ENCODE data around the gene FNDC3B.

The FNDC3B gene

DNA sequence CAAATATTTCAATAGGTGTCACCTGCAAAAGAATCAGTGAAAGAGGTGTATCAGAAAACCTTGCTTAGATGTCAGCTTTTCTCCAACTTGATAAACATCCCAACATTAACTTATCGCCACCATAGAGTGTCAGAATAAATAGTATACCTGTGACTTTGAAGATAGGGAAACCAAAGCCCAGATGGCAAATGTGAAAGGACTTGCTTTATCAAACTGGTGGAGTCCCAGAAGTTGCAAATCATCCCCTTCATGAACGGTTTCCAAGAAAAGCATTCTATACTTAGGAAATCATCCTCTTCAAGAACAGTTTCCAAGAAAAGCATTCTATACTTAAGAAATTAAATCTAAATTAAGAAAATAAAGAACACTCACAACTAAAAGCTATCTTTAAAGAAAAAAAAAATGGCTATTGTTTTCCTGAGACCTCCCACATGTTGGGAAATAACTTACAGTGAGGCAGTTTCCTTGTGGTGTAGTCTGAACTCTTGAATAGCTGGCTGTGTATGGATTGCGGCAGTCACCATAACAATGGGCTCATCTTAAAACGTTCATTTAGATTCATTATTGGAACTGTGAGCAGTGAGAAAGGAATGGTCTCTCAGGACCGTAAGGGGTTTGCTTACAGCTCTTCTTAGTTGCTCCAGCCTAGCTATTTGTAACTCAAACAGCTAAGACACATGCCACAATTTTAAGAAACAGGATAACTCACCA lies 352.4 kb downstream of the FNDC3B start:
- intact Hi-C loops (cut with DNase I): no loop called here
- DNase-seq: no peak

DNA sequence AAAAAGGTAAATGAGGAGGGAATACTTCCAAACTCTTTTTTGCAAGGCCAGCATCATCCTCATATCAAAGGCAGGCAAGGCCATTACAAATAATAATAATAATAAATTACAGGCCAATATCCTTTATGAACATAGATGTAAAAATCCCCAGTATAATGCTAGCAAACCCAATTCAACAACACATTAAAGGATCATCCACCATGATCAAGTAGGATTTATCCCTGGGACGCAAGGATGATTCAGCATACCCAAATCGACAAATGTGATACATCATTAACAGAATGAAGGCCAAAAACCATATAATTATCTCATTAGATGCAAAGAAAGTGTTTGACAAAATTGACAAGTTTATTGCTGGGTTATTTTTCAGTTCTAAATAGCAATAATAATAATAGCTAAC lies 355.3 kb downstream of the FNDC3B start:
- intact Hi-C loops (cut with DNase I): no loop called here
- no peak for DNase-seq

DNA sequence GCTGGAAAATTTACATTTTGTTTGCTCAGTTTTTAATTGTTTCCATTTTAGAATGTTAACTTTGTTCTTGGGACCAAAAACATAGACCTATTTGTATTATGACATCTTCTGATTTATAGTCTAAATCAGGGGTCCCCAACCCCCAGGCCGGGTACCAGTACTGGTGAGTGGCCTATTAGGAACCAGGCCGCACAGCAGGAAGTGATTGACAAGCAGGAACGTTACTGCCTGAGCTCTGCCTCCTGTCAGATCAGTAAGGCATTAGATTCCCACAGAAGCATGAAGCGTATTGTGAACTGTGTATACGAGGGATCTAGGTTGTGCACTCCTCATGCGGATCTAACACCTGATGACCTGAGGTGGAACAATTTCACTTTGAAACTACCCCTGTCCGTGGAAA lies 357.0 kb downstream of the FNDC3B start:
- DNase-seq: no peak
- intact Hi-C loops (cut with DNase I): no loop called here

DNA sequence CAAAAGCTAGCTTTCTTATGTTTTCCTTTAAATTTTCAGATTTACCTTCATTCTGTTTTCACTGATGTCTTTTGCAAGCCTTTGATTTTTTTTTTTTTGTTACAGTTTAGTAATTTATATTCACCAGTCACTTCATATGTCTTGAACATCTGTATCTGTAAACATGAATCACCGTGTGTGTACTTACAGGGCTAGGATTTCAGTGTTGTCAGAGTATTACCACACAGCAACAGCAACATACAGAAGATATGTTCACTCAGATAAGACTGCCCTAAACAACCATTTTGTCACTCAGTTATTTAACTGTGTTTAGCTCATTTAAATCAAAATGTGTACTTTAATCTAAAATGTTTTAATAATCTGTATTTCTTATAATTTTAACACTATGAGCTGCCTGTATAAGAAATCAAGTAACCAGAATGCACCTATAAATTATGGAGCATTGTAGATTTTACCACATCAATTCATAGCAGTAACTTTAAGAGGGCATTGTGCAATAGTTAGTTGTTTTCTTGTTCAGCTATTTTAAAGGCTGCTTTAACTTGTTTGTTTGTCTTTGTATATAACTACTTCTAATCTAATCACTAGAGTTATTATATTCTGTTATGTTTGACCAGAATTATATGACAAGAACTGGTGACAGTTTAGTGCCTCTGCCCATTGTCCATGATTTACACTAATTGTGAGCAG lies 358.5 kb downstream of the FNDC3B start:
- intact Hi-C loops (cut with DNase I): no loop called here
- no peak for DNase-seq

DNA sequence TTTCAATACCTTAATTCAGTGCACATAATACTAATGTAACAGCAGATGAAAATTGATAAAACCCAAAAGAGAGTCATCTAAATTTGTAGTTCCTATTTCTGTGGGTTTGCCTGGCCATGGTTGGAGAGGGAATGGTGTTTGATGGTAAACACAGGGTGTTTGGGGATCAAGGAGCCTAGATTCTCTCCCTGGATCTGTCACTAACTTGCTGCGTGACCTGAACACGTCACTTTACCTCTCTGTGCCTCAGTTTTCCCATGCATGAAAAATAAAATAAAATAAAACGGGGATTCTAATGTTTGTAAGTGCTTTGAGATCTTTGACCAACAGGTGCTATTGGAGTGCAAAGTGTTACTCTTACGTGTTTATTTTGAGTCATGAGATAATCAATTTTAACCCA lies 359.1 kb downstream of the FNDC3B start:
- intact Hi-C loops (cut with DNase I): no loop called here
- no peak for DNase-seq

DNA sequence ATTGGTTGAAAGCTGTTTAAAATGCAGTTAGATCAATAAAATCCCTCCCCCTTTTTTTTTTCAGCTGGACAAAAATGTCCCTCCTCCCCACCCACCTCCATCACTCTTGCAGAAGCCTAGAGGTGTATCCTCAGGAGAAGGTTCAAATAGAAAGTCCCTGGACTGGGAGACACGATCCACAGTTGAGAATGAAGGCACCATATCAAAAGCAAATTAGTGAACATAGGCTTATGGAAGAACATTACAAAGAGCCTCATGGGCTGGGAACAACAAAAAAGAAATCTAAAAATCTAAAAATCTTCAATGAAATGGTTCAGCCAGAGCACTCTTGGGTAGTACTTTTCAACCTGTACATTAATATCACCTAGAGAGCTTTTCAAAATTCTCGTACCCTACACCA lies 362.7 kb downstream of the FNDC3B start:
- DNase-seq: no peak
- intact Hi-C loops (cut with DNase I): no loop called here

DNA sequence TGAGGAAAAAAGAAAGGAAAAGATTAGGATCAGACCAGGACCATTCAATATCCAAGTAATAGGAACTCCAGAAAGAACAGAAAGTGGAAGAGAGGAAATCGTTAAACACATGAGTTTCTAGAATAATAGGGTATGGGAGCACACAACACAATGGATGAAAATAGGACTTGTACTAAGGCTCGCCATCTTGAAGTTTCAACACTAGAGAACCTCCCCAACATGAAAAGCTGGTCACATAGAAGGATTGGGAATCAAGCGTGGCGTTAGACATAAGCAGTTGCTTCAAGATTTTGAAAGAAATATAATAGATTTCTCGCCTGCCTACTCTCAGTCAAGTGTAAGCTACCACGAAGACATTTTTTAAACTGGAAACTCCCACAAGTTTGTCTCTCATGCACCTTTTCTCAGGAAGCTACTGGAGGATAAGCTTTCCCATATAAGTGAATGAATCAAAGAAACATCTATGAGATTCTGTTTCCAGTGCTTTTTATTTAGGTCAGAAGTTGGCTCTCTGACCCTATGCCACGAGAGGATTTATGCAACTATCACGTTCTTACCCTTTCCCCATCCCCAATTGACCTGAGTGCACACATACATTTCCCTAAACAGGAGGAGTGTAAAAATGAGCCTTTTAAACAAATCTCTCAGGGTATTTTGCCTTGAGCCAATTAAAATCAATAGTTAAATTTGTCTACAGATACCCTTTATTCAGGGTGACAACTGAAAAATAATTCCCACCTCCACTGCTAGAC lies 363.7 kb downstream of the FNDC3B start:
- intact Hi-C loops (cut with DNase I): no loop called here

DNA sequence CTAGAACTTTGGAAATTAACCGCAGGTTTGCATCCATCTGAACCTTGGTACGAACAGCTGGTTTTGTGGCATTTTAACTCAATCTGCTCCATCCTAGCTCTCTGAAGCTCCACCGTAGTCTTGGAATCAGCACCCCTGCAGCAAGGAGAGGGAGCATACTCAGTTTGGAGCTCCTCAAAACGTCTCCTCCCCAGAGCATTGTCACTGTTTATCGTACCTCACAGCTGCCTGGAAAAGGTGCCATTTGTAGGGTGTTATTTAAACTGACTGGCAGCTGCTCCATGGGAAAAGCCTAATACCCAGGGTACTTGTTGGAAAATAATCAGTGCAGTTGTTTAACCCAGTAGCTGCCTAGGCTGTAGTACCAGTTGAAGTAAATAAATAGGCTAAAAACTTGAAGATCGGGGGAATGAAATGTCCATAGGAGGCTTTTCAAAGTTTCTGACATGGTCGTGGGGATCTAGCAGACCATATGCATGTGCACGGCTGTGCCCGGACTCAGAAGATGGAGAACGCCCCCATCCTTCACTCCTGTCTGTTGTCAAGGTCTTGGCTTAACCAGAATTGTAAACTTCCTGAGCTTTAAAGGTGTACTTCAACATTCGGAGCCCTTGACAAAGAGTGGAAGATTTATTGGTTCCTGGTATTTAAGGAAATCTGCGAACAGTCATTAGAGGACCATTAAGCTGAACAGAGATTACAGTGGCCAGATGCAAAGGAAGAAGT lies 365.0 kb downstream of the FNDC3B start:
- no peak for DNase-seq
- intact Hi-C loops (cut with DNase I): no loop called here

More for the DNA sequence above, 363.7 kb downstream of the FNDC3B start:
- DNase-seq: no peak

DNA sequence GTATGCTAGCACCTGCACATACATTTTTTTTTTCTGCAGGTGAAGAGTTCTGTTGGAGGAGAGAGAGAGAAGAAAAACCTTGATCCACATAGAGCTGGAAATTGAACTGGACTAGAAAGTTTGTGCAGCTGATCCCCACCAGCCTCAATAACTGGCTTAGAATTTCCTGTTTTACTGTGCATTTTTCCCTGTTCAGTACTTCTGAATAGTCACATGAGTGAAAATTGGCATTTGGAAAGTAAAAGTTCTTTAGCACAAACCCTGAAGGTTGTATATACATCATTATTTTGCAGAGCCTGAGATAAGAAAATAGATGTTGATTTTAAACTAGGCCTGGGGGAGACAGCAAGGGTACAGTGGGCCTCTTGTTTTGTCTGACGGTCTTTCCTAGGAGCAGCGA lies 366.5 kb downstream of the FNDC3B start:
- intact Hi-C loops (cut with DNase I): no loop called here
- DNase-seq: no peak

DNA sequence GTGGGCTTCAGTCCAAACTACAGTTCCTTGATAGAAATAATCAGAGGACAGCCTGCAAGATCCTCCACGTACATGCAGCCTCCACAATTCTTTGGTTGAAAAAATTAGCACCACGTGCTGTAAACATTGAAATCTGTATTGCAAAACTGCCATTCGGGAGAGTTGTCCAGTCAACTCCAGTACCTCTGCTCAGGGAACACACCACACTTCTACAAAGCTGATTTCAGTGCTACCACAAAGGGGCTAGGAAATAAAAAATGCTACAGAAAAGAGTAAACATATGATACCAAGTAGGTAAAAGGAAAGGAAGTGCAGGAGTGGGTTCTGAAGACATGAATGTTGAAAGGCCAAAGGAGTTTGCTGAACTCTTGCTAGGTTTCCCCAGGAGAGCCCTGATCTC lies 368.5 kb downstream of the FNDC3B start:
- DNase-seq: no peak
- intact Hi-C loops (cut with DNase I): no loop called here

DNA sequence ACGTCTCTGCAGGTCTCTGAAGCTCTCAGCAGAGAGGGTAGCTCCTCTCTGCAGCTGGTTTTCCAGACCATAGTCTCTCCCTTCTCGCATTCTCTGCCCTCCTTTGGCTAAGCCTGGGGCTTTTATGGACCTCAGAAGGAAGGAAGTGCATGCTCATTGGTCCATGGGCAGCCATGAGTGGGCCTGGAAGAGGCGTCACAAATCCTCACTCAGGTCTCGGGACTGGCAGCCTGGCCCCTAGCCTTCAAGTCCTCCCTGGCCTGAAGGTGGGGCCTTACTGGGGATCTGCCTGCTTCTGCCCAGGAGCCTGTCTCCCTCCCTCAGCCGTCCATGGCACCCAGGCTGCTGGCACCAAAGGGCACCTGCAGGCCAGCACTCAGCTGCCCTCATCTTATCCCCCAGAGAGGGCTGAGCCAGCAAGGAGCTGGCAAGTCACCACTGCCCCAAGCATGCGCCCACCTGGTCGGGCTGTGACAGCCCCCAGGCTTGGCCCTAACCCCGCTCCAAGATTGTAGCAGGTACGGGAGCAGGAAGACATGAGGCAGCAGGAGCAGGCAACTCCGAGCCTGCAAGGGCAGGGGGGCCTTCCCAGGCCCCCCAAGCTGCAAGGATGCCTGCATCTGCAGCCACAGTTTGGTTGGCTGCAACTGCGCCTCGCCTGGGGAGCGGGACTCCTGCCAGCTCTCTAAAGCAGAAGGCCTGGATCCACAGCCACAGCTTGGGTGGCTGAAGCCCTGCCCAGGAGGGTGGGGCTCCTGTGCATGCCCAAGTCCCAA lies 371.5 kb downstream of the FNDC3B start:
- peak in 1 of 10 donors; percentile 52 for DNase-seq

DNA sequence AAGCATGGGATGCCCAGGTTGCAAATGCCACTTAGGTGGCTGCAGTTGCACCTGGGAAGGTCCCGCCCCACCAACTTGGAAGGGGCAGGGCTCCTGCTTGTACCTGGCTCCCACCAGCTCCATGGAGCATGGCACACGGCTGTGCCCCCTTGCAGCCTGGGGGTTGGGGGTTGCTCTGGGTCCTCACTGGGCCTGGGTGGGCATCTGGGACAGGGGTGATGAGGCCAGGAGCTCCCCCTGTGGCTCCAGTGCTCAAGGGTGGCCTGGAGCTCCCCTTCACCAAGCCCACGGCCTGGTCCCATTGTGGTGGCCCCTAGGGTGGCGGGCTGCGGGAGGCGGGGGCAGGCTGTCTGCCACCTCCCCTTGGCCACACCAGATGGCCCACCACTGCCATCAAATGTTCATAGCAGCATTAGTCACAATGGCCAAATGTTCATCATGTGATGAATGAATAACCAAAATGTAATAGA lies 372.1 kb downstream of the FNDC3B start:
- no peak for DNase-seq
- intact Hi-C loops (cut with DNase I): no loop called here

More for the DNA sequence above, 371.5 kb downstream of the FNDC3B start:
- intact Hi-C loops (cut with DNase I): no loop called here

DNA sequence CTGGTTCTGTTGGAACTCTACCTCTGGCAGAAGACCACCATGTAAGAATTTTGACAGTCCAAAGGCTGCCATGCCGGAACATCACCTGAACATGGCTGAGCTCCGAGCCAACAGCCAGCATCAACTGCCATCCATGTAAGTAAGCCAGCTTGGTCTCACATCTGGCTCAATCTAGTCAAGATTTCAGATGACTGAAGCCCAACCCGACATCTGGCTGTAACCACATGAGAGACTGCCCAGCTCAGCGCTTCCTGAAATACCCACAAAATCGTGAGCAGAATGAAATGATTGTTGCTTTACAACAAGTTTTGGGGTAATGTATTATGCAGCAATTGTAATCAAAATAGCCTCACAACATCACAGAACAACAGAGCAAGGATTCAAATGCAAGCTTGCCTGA lies 375.9 kb downstream of the FNDC3B start:
- intact Hi-C loops (cut with DNase I): no loop called here

DNA sequence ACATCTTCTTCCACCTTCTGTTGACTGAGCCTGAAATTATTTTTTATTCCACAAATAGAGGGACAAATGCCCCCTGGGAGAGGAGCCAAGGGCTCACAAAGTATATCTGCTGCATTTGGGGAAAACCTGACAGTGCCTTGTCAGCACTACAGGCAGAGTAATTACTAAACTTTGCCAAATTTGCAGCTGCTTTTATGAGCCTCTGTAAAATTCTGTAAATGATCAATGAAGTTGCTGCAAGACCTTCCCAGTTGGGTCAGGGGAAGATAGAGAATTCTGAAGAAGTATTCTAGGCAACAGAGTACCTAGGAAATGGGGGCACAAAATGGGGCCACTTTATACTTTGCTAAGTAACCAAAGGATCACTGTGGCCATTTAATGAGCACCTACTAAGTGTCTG lies 398.3 kb downstream of the FNDC3B start:
- DNase-seq: no peak
- intact Hi-C loops (cut with DNase I): no loop called here

More for the DNA sequence above, 375.9 kb downstream of the FNDC3B start:
- DNase-seq: peak in 1 of 10 donors; percentile 74

DNA sequence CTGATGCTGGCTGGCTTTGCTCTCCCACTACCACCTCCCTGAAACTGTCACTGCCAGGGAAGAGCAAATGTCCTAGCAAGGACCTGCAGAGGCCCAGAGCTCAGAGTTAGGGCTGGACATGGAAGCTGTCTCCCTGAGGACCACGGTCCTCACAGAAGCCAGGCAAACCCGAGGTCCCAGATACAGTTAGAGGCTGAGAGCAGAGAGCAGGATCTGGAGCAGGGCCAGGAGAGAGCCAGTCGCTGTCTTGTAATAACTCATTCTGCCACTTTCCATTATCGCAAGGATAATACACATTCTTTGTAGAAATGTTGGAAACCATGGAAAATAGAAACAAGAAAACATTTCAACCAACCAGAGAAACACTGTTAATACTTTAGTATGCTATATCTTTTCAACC lies 398.8 kb downstream of the FNDC3B start:
- intact Hi-C loops (cut with DNase I): no loop called here
- no peak for DNase-seq

DNA sequence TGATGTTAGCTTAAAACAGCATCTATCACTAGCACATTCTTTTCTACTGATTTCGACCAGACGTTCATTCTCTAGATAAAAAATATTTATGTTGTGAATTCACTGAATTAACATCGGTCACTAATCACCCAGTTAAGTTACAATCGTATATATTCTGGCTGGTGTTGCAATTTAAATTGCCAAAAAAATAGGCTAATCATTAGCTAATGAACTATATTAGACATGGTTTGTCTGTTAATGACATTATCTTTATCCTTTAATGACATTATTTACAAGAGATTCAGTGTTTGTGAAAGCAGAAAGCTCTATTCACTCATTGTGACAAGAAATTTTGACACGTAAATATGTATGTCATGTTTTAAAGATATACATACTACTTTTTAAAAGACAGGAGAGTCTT lies 402.2 kb downstream of the FNDC3B start:
- intact Hi-C loops (cut with DNase I): no loop called here

DNA sequence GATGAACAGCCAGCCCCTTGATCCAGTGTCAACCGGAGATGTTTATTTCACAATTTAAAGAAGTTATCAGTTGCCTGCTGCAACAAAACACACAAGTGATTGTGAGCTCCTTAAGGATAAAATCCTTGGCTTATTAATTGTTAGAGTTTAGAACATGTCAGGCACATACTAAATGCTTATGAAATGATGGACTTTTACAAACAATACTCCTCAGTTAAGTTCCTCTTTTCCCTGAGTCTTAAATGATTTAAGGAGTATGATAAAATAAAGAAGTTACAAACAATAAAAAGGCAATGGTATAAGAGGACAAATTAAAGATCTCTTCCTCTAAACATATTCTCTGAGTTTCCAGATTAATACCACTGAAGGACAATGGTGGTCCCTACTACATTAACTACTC lies 403.2 kb downstream of the FNDC3B start:
- intact Hi-C loops (cut with DNase I): no loop called here
- no peak for DNase-seq

More for the DNA sequence above, 402.2 kb downstream of the FNDC3B start:
- DNase-seq: no peak

DNA sequence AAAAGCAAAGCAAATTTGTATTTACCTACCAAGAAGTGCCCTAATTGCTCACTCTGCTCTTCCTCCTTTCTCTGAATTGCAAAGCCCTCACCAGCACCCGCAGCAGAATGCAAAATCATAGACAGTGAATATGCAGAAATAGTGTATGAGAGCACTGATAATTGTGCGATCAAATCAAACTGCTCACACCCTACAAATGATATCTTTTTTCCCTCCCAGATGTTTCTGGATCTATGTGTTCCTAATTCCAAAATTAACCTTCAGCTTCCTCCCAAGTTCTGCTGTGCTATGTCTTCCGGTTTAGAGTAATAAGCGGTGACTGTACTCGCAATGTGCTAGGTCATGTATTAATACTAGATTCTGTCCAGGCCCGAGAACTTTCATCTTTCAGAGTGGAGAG lies 405.4 kb downstream of the FNDC3B start:
- DNase-seq: no peak
- intact Hi-C loops (cut with DNase I): no loop called here

DNA sequence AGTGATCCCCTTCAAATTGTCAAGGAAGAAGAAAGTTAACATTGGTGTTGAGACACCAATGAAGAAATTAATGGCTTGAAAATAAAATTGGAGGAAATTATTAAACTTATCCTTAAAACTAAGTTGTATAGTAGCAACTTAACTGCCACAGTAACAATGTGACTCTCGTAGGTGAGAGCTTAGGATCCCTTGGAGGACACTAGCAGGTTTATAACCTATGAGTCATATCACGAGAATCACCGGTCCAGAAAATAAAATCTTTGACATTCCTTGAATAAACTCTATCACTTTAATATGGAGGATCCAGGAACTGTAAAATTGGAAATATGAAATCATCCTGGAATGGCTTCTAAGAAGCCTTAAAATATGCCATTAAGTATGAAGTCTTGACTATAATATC lies 406.8 kb downstream of the FNDC3B start:
- intact Hi-C loops (cut with DNase I): no loop called here
- no peak for DNase-seq

All from posterior cingulate gyrus (tissue), 11 donors.